ENCODE data around the gene ZNF556.

Gene ZNF556

DNA sequence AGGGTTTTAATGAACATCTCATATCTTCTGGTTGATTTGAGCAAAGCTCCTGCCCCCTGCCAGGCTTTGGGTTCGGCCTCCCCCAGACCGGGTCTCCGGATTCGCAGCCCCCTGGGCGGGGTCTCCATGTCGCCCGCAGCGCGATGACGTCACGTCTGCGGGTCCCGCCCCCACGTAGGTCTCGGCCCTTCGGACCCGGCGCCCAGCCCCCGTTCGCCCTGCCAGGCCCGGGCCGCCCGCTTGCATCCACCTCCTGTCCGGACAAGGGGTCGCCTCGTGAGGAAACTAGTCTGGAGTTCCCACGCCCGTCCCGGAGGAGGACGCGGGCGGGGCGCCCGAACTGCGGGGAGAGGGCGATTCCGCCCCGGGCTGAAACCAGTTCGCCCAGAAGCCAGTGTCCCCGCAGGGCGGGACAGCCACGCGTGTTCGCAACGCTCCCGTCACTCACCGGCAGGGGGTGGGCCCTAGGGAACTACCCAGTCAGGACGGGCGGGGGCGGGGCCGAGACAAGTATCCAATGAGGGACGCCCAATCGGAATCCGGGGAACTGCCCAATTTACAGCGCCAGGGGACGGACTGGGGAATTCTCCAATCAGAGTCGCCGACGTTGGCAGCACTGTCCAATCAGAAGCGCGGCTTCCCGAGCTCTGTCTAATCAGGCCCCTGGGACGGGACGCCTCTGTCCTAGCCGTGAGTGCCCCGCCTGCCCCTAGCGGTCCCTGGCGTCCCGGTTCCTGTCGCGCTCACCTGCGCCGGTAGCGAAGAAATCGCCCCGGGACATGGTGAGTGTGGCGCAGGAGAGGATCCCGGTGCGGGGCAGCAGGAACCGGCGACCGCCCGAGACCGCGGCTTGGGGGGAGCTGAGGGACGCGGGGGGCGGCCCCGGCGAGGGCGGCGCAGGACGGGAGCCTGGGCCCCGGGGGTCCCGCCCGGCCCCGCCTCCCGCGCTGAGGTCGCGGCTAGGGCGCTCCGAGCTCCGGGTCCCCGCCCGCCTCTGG lies 26.0 kb upstream of the ZNF556 start, which contains the start of gene ZNF555:
ZNF555 (plus strand) TSS at position 682 of the 998 bp plus-strand sequence; CDS start at position 780, 98 bp downstream.
- H3K9ac ChIP-seq (ENCODE audit: low read length in 2 of 2) = peak within 1 kb of the TSS; percentile 73 to 77
- peaks cover 11% of the 10 kb centered on the region for H3K4me1 ChIP-seq (ENCODE audit: control insufficient read depth, insufficient read depth, low read length)
- H3K4me3 ChIP-seq (ENCODE audit: low read length in 2 of 2) = peak within 1 kb of the TSS; percentile 79 to 90
- H3K36me3 ChIP-seq (ENCODE audit: control insufficient read depth in 2 of 2, insufficient read depth in 2 of 2, low read length in 2 of 2) = peaks cover 10% of the 10 kb centered on the region in 2 donors
- H3K27ac ChIP-seq (ENCODE audit: low read length) = peak within 1 kb of the TSS; percentile 82
- no peaks in the 10 kb centered on the region for H3K27me3 ChIP-seq (ENCODE audit: control insufficient read depth in 1 of 2, insufficient read depth in 2 of 2, low read length in 2 of 2)
- H3K9me3 ChIP-seq (ENCODE audit: control insufficient read depth in 2 of 2, low read length in 2 of 2) = peaks cover 5 to 10% of the 10 kb centered on the region in 2 donors

- peak overlapping the region; percentile 47 to 73 for H3K9ac ChIP-seq (ENCODE audit: low read length in 2 of 2)
- H3K4me3 ChIP-seq (ENCODE audit: low read length in 2 of 2) = peak overlapping the region; percentile 79 to 90
- H3K36me3 ChIP-seq (ENCODE audit: control insufficient read depth in 2 of 2, insufficient read depth in 2 of 2, low read length in 2 of 2) = peaks cover 11 to 12% of the 10 kb centered on the region in 2 donors
- no peak overlapping the region for H3K27ac ChIP-seq (ENCODE audit: low read length)
- H3K9me3 ChIP-seq (ENCODE audit: control insufficient read depth in 2 of 2, low read length in 2 of 2) = peaks cover 1 to 7% of the 10 kb centered on the region in 2 donors
- no peaks in the 10 kb centered on the region for H3K27me3 ChIP-seq (ENCODE audit: control insufficient read depth in 1 of 2, insufficient read depth in 2 of 2, low read length in 2 of 2)
- peaks cover 14% of the 10 kb centered on the region for H3K4me1 ChIP-seq (ENCODE audit: control insufficient read depth, insufficient read depth, low read length)
Measured at GRCh38 chr19:2841855-2842574, 25.1 kb upstream of the ZNF556 start.

GRCh38 chr19:2845107-2845506 lies 22.0 kb upstream of the ZNF556 start:
- Histone ChIP-seq H3K4me3 (ENCODE audit: low read length in 2 of 2) (no peak overlapping the region), H3K27ac (ENCODE audit: low read length) (no peak overlapping the region), H3K27me3 (ENCODE audit: control insufficient read depth in 1 of 2, insufficient read depth in 2 of 2, low read length in 2 of 2) (no peaks in the 10 kb centered on the region), H3K9me3 (ENCODE audit: control insufficient read depth in 2 of 2, low read length in 2 of 2) (peaks cover 15 to 22% of the 10 kb centered on the region in 2 donors), H3K9ac (ENCODE audit: low read length in 2 of 2) (no peak overlapping the region), H3K4me1 (ENCODE audit: control insufficient read depth, insufficient read depth, low read length) (peaks cover 14% of the 10 kb centered on the region), H3K36me3 (ENCODE audit: control insufficient read depth in 2 of 2, insufficient read depth in 2 of 2, low read length in 2 of 2) (peaks cover 15 to 16% of the 10 kb centered on the region in 2 donors)

GRCh38 chr19:2846180-2846894 lies 20.8 kb upstream of the ZNF556 start:
- Histone ChIP-seq H3K9ac (ENCODE audit: low read length in 2 of 2) (no peak overlapping the region), H3K36me3 (ENCODE audit: control insufficient read depth in 2 of 2, insufficient read depth in 2 of 2, low read length in 2 of 2) (peaks cover 23 to 24% of the 10 kb centered on the region in 2 donors), H3K27ac (ENCODE audit: low read length) (no peak overlapping the region), H3K27me3 (ENCODE audit: control insufficient read depth in 1 of 2, insufficient read depth in 2 of 2, low read length in 2 of 2) (no peaks in the 10 kb centered on the region), H3K4me3 (ENCODE audit: low read length in 2 of 2) (no peak overlapping the region), H3K9me3 (ENCODE audit: control insufficient read depth in 2 of 2, low read length in 2 of 2) (peaks cover 20 to 28% of the 10 kb centered on the region in 2 donors), H3K4me1 (ENCODE audit: control insufficient read depth, insufficient read depth, low read length) (peaks cover 11% of the 10 kb centered on the region)

- H3K36me3 ChIP-seq (ENCODE audit: control insufficient read depth in 2 of 2, insufficient read depth in 2 of 2, low read length in 2 of 2) = peaks cover 33 to 35% of the 10 kb centered on the region in 2 donors
- H3K27me3 ChIP-seq (ENCODE audit: control insufficient read depth in 1 of 2, insufficient read depth in 2 of 2, low read length in 2 of 2) = no peaks in the 10 kb centered on the region
- H3K27ac ChIP-seq (ENCODE audit: low read length) = no peak overlapping the region
- no peak overlapping the region for H3K9ac ChIP-seq (ENCODE audit: low read length in 2 of 2)
- H3K9me3 ChIP-seq (ENCODE audit: control insufficient read depth in 2 of 2, low read length in 2 of 2) = peaks cover 29 to 31% of the 10 kb centered on the region in 2 donors
- H3K4me3 ChIP-seq (ENCODE audit: low read length in 2 of 2) = no peak overlapping the region
- peaks cover 5% of the 10 kb centered on the region for H3K4me1 ChIP-seq (ENCODE audit: control insufficient read depth, insufficient read depth, low read length)
Measured at GRCh38 chr19:2847507-2847906, 19.6 kb upstream of the ZNF556 start.

GRCh38 chr19:2848616-2849015 lies 18.5 kb upstream of the ZNF556 start:
- Histone ChIP-seq H3K9ac (ENCODE audit: low read length in 2 of 2) (no peak overlapping the region), H3K36me3 (ENCODE audit: control insufficient read depth in 2 of 2, insufficient read depth in 2 of 2, low read length in 2 of 2) (peaks cover 44 to 47% of the 10 kb centered on the region in 2 donors), H3K9me3 (ENCODE audit: control insufficient read depth in 2 of 2, low read length in 2 of 2) (peaks cover 40 to 42% of the 10 kb centered on the region in 2 donors), H3K27me3 (ENCODE audit: control insufficient read depth in 1 of 2, insufficient read depth in 2 of 2, low read length in 2 of 2) (no peaks in the 10 kb centered on the region), H3K4me3 (ENCODE audit: low read length in 2 of 2) (no peak overlapping the region), H3K4me1 (ENCODE audit: control insufficient read depth, insufficient read depth, low read length) (peaks cover 3% of the 10 kb centered on the region), H3K27ac (ENCODE audit: low read length) (no peak overlapping the region)

GRCh38 chr19:2850256-2850925 lies 16.7 kb upstream of the ZNF556 start:
- H3K4me3 ChIP-seq (ENCODE audit: low read length in 2 of 2) = no peak overlapping the region
- H3K27me3 ChIP-seq (ENCODE audit: control insufficient read depth in 1 of 2, insufficient read depth in 2 of 2, low read length in 2 of 2) = no peaks in the 10 kb centered on the region
- H3K4me1 ChIP-seq (ENCODE audit: control insufficient read depth, insufficient read depth, low read length) = peaks cover 3% of the 10 kb centered on the region
- no peak overlapping the region for H3K27ac ChIP-seq (ENCODE audit: low read length)
- peaks cover 55 to 56% of the 10 kb centered on the region in 2 donors for H3K9me3 ChIP-seq (ENCODE audit: control insufficient read depth in 2 of 2, low read length in 2 of 2)
- H3K9ac ChIP-seq (ENCODE audit: low read length in 2 of 2) = no peak overlapping the region
- peaks cover 44 to 47% of the 10 kb centered on the region in 2 donors for H3K36me3 ChIP-seq (ENCODE audit: control insufficient read depth in 2 of 2, insufficient read depth in 2 of 2, low read length in 2 of 2)

- Histone ChIP-seq H3K9me3 (ENCODE audit: control insufficient read depth in 2 of 2, low read length in 2 of 2) (peaks cover 58 to 64% of the 10 kb centered on the region in 2 donors), H3K27ac (ENCODE audit: low read length) (no peak overlapping the region), H3K4me1 (ENCODE audit: control insufficient read depth, insufficient read depth, low read length) (no peaks in the 10 kb centered on the region), H3K27me3 (ENCODE audit: control insufficient read depth in 1 of 2, insufficient read depth in 2 of 2, low read length in 2 of 2) (no peaks in the 10 kb centered on the region), H3K4me3 (ENCODE audit: low read length in 2 of 2) (peak overlapping the region in 1 of 2 donors; percentile 3), H3K9ac (ENCODE audit: low read length in 2 of 2) (no peak overlapping the region), H3K36me3 (ENCODE audit: control insufficient read depth in 2 of 2, insufficient read depth in 2 of 2, low read length in 2 of 2) (peaks cover 38 to 43% of the 10 kb centered on the region in 2 donors)
Measured at GRCh38 chr19:2852598-2852997, 14.5 kb upstream of the ZNF556 start.

DNA sequence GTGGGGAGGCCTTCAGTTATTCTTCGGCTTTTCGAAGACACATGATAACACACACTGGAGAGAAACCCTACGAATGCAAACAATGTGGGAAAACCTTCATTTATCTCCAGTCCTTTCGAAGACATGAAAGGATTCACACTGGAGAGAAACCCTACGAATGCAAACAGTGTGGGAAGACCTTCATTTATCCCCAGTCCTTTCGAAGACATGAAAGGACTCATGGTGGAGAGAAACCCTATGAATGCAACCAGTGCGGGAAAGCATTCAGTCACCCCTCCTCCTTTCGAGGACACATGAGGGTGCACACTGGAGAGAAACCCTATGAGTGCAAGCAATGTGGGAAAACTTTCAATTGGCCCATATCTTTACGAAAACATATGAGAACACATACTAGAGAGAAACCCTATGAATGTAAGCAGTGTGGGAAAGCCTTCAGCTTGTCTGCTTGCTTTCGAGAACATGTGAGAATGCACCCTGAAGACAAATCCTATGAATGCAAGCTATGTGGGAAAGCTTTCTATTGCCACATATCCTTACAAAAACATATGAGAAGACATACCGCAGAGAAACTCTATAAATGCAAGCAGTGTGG lies 14.0 kb upstream of the ZNF556 start:
- Histone ChIP-seq H3K4me1 (ENCODE audit: control insufficient read depth, insufficient read depth, low read length) (no peaks in the 10 kb centered on the region), H3K9ac (ENCODE audit: low read length in 2 of 2) (no peak overlapping the region), H3K27ac (ENCODE audit: low read length) (no peak overlapping the region), H3K9me3 (ENCODE audit: control insufficient read depth in 2 of 2, low read length in 2 of 2) (peaks cover 59 to 65% of the 10 kb centered on the region in 2 donors), H3K36me3 (ENCODE audit: control insufficient read depth in 2 of 2, insufficient read depth in 2 of 2, low read length in 2 of 2) (peaks cover 38 to 43% of the 10 kb centered on the region in 2 donors), H3K27me3 (ENCODE audit: control insufficient read depth in 1 of 2, insufficient read depth in 2 of 2, low read length in 2 of 2) (no peaks in the 10 kb centered on the region), H3K4me3 (ENCODE audit: low read length in 2 of 2) (peak overlapping the region in 1 of 2 donors; percentile 26)

Measured in stomach smooth muscle (tissue), 2 donors.